Uterus (tissue), 4 donors: ENCODE results near the gene KIFC1. TPM values are rescaled to one million over a fixed set of nuclear protein-coding genes. Genes with fewer than 3 reads are reported as not detected.
A peak's percentile ranks its signal among the peaks of the same experiment; 100 is the strongest.

ENCODE experiments used
- DNase-seq, 2 donors: peaks; one replicate each; pipeline ENCODE4 v3.0.0-alpha.2; 2019 to 2020
- H3K27ac ChIP-seq, 2 donors: fragments of 200-600 bp; sonication (generic); 1 replicate in 1 of 2; 2 replicates in 1 of 2; pipeline ENCODE4 v1.5.1; 2016 to 2018
- H3K27me3 ChIP-seq, 2 donors: fragments of 200-600 bp; sonication (generic); one replicate each; pipeline ENCODE4 v1.5.1; 2018 to 2019; ENCODE audit warnings: control low read depth in 1 of 2
- H3K36me3 ChIP-seq, 2 donors: fragments of 200-600 bp; sonication (generic); one replicate each; pipeline ENCODE4 v1.5.1; 2019; ENCODE audit warnings: control low read depth in 1 of 2
- H3K4me1 ChIP-seq, 2 donors: fragments of 200-600 bp; sonication (generic); one replicate each; pipeline ENCODE4 v1.5.1; 2018 to 2019; ENCODE audit warnings: control low read depth in 1 of 2
- H3K4me3 ChIP-seq, 2 donors: fragments of 200-600 bp; sonication (generic); 1 replicate in 1 of 2; 2 replicates in 1 of 2; pipeline ENCODE4 v1.5.1; 2018 to 2019; ENCODE audit warnings: mild to moderate bottlenecking in 1 of 2
- H3K9me3 ChIP-seq, 2 donors: fragments of 200-600 bp; sonication (generic); one replicate each; pipeline ENCODE4 v1.5.1; 2019; ENCODE audit warnings: control low read depth in 1 of 2
- POLR2A ChIP-seq, 2 donors: fragments of 450-650 bp; IDR thresholded peaks; one replicate each; pipeline ENCODE4 v1.6.1; 2016; ENCODE audit warnings: antibody characterized with exemption in 2 of 2, mild to moderate bottlenecking in 1 of 2, moderate library complexity in 1 of 2
- intact Hi-C: fragments of 100-400 bp; cut with DNase I; formaldehyde crosslinking; loops from one replicate; pipeline ENCODE4 v1.15.1; 2023; ENCODE audit warnings: low total_unique reads
- total RNA-seq, 4 donors: library from RNA; depleted of rRNA in 3 of 4; stranded (reverse); fragments of >200 nt in 3 of 4; gene quantifications; one replicate each; pipeline versions ENCODE4 v1.1.0 to v1.2.4, GENCODE V29; 2014 to 2023
- TF ChIP-seq, protein P1 (sequence below), 4 experiments: fragments of 200-600 bp in 2 of 4; fragments of 450-650 bp in 2 of 4; sonication (generic) in 2 of 4; IDR thresholded peaks; one replicate each; pipeline ENCODE4 v1.5.1; 2016 to 2019; ENCODE audit warnings: antibody characterized with exemption in 4 of 4, mild to moderate bottlenecking in 2 of 4, moderate library complexity in 1 of 4
- donor health status: DM: yes; HTN: yes; CAD: no.

KIFC1 gene
- total RNA-seq, 4 donors from 2014 or later = 1.8 to 20.0 TPM; not detected in 2

DNA sequence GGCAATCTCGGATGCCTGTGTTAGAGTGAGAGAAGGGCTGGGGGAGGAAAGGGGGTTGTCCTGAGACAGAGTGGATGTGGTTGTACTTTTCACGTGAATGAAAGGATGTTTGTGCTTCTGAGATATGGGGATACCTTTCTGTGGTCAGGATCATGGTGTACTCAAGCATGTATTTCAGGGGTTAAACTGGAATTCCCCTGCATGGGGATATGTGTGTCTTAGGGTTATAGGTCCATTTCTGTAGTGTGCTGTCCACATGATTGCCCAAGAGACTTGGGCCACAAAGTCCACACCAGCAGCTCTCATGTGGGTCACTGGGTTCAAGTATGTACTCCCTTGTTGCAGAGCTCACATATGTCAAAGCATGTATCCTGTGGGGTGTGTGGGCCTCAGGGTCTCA is 38.7 kb downstream of the KIFC1 start:
- Histone ChIP-seq H3K27me3 (no peaks in the 10 kb centered on the region), H3K4me1 (peaks cover 3 to 22% of the 10 kb centered on the region in 2 donors), H3K9me3 (no peaks in the 10 kb centered on the region), H3K4me3 (no peak overlapping the region), H3K27ac (peak overlapping the region; percentile 83 to 88), H3K36me3 (no peaks in the 10 kb centered on the region)
- DNase-seq = no peak
- TF ChIP-seq POLR2A (IDR thresholded peaks at IDR 0.05) = no peak
- TF ChIP-seq, protein P1, sequence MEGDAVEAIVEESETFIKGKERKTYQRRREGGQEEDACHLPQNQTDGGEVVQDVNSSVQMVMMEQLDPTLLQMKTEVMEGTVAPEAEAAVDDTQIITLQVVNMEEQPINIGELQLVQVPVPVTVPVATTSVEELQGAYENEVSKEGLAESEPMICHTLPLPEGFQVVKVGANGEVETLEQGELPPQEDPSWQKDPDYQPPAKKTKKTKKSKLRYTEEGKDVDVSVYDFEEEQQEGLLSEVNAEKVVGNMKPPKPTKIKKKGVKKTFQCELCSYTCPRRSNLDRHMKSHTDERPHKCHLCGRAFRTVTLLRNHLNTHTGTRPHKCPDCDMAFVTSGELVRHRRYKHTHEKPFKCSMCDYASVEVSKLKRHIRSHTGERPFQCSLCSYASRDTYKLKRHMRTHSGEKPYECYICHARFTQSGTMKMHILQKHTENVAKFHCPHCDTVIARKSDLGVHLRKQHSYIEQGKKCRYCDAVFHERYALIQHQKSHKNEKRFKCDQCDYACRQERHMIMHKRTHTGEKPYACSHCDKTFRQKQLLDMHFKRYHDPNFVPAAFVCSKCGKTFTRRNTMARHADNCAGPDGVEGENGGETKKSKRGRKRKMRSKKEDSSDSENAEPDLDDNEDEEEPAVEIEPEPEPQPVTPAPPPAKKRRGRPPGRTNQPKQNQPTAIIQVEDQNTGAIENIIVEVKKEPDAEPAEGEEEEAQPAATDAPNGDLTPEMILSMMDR (IDR thresholded peaks at IDR 0.05) = no peak
- intact Hi-C loops = no loop called here

DNA sequence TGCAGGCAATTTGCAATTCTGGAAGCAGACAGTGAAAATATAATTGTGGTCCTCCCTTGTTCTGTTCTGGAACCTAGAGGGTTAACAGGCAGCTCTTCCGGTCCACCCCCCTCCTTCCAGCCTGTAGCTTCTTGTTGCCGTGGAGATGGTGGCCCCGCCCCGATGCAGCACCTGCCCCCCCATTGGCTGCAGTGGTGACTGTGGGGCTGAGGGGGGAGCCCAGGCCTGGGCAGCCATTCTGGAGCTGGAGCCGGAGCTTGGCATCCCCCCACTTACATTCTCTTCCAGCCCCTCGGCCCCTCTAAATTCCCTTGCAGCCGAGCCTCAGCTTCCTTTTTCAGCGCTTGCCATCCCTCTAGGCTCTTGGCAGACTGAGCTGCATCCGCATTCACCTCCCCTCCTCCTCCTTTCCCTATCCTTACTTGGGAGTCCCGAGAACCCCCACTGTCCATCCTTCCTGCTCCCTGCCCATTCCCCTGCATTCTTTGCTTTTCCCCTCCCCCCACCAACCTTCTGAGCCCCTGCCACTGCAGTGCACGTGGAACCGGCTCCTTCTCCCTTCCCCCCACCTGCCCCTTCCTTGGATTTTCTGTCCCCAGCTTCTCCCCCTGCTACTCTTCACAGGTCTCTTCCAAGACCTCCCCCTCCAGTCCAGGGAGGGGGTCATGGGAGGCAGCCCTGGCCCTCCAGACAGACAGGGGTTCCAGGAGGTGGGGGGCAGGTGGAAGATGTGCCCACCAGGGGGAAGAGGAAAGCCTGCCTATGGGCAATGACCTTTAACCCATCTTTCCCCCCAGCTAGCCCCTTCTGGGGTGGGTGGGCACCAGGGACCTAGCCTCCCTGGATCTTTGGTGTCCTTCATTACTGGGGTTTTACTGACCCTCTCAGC is 39.6 kb downstream of the KIFC1 start:
- Histone ChIP-seq H3K27ac (peak overlapping the region; percentile 83 to 88), H3K4me1 (peaks cover 3 to 22% of the 10 kb centered on the region in 2 donors), H3K36me3 (no peaks in the 10 kb centered on the region), H3K9me3 (no peaks in the 10 kb centered on the region), H3K27me3 (no peaks in the 10 kb centered on the region), H3K4me3 (no peak overlapping the region)
- TF ChIP-seq POLR2A (IDR thresholded peaks at IDR 0.05) = no peak
- TF ChIP-seq, protein P1 (IDR thresholded peaks at IDR 0.05) = no peak
- peak; percentile 73 to 79 for DNase-seq
- intact Hi-C loops = no loop called here

DNA sequence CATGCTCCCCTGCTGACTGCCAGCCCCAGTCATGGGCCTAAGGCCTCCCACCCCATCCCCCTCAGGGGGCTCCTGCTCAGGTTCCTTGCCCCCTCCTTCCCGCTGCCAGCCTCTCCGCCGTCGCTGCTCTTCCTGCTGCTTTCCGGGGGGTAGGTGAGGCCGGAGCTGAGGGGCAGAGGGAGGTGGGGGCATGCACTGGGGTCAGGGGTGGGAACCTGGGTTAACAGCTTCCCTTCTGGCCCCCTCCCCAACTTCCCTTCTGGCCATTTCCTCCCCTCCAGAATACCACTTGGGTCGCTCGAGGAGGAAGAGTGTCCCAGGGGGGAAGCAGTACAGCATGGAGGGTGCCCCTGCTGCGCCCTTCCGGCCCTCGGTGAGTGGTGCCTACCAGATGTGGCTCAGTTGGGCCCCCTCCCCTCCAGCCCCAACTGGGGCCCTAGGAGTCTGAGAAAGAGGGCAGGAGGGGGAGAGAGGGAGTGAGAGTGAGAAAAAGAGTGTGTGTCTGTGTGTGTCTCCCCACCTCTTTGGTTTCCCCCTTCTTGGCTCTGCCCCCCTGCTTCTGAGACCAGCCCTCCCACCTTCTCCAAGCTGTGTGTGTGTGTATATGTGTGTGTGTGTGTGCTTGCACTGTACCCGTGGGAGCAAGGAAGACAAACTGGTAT is 40.4 kb downstream of the KIFC1 start:
- H3K27me3 ChIP-seq = no peaks in the 10 kb centered on the region
- no peak for TF ChIP-seq POLR2A (IDR thresholded peaks at IDR 0.05)
- TF ChIP-seq, protein P1 (IDR thresholded peaks at IDR 0.05) = no peak
- DNase-seq = no peak
- no peaks in the 10 kb centered on the region for H3K9me3 ChIP-seq
- no peak overlapping the region for H3K4me3 ChIP-seq
- no peaks in the 10 kb centered on the region for H3K36me3 ChIP-seq
- intact Hi-C loops = no loop called here
- H3K27ac ChIP-seq = peak overlapping the region; percentile 83 to 88
- H3K4me1 ChIP-seq = peaks cover 3 to 22% of the 10 kb centered on the region in 2 donors

DNA sequence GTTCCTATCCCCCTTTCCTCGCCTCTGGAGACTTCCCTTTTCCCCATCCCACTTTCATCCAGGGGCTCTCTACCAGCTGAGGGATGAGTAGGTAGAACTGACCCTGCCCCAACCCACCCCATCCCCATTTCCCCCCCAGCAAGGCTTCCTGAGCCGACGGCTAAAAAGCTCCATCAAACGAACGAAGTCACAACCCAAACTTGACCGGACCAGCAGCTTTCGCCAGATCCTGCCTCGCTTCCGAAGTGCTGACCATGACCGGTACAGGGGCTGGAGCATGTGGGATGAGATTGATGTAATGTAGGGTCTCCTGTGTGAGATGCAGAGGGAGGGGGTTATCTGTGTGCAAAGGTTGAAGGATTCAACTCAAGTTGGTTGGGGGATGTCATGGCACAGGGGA is 40.9 kb downstream of the KIFC1 start:
- H3K9me3 ChIP-seq = no peaks in the 10 kb centered on the region
- H3K4me3 ChIP-seq = no peak overlapping the region
- H3K27me3 ChIP-seq = no peaks in the 10 kb centered on the region
- TF ChIP-seq, protein P1 (IDR thresholded peaks at IDR 0.05) = no peak
- no peak for TF ChIP-seq POLR2A (IDR thresholded peaks at IDR 0.05)
- H3K27ac ChIP-seq = peak overlapping the region; percentile 83 to 88
- intact Hi-C loops = no loop called here
- no peak for DNase-seq
- H3K4me1 ChIP-seq = peaks cover 3 to 22% of the 10 kb centered on the region in 2 donors
- H3K36me3 ChIP-seq = no peaks in the 10 kb centered on the region

DNA sequence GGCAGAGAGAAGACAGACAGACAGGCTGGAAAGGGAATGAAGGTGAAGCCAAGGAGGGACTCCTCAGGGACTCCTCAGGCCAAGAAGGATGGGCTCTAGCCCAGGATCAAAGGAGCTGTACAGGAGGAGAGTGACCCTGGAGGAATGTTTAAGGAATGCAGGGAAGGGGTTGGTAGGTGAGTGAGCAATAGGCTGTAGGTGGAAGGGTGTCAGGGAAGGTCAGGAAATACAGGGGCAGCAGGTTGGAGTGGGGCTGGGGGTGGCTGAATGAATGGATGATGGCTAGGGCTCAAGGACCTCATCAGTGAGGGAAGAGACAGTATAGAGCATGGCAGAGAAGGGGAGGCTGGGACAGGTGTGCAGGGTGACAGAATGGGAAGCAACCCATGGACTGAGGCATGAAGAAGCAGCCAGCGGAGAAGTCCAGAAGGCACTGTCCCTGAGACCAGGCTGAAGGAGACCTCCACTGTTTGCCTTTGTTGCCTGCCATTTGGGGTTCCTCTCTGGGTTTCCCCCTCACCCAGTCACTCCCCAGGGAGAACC is 41.4 kb downstream of the KIFC1 start:
- no peak for TF ChIP-seq POLR2A (IDR thresholded peaks at IDR 0.05)
- TF ChIP-seq, protein P1 (IDR thresholded peaks at IDR 0.05) = no peak
- no peaks in the 10 kb centered on the region for H3K9me3 ChIP-seq
- DNase-seq = no peak
- no peaks in the 10 kb centered on the region for H3K36me3 ChIP-seq
- intact Hi-C loops = no loop called here
- peak overlapping the region; percentile 83 to 88 for H3K27ac ChIP-seq
- peaks cover 3 to 22% of the 10 kb centered on the region in 2 donors for H3K4me1 ChIP-seq
- no peaks in the 10 kb centered on the region for H3K27me3 ChIP-seq
- no peak overlapping the region for H3K4me3 ChIP-seq
